Astrocyte of the cerebellum (primary cell): Measurements from ENCODE around the gene CARD8.

Source experiments
- DNase-seq: peaks from one replicate; pipeline ENCODE4 v3.0.0-alpha.2; 2011; ENCODE audit warnings: low read depth
- H3K4me3 ChIP-seq: 2 replicates; pipeline ENCODE4 v1.5.1; 2011; ENCODE audit warnings: mild to moderate bottlenecking, low read depth, low read length, moderate library complexity
- CTCF ChIP-seq: IDR thresholded peaks from 2 replicates; pipeline ENCODE4 v1.5.1; 2012; ENCODE audit warnings: low read length, low read depth, moderate library complexity, mild to moderate bottlenecking; ENCODE audit errors: missing control alignments
- in situ Hi-C: cut with HindIII; loops from 2 replicates; pipeline ENCODE4 v1.10.0; 2017; ENCODE audit warnings: low sequenced_read_pairs

CARD8 gene

GRCh38 chr19:48186015-48186414, 69.7 kb downstream of the CARD8 start:
- no peak for DNase-seq
- in situ Hi-C loops, result no loop called here
- no peak overlapping the region for H3K4me3 ChIP-seq
- no peak for TF ChIP-seq CTCF

- in situ Hi-C loops, result no loop called here
These were observed 72.4 kb downstream of the CARD8 start for GRCh38 chr19:48183356-48183755.

GRCh38 chr19:48182434-48182833, 73.3 kb downstream of the CARD8 start:
- no peak for TF ChIP-seq CTCF
- no peak for DNase-seq
- no peak overlapping the region for H3K4me3 ChIP-seq
- in situ Hi-C loops, result no loop called here

More at GRCh38 chr19:48183356-48183755, 72.4 kb downstream of the CARD8 start:
- no peak for DNase-seq
- TF ChIP-seq CTCF, result no peak
- no peak overlapping the region for H3K4me3 ChIP-seq

GRCh38 chr19:48181505-48181904, 74.2 kb downstream of the CARD8 start:
- DNase-seq, result no peak
- in situ Hi-C loops, result no loop called here
- no peak overlapping the region for H3K4me3 ChIP-seq
- TF ChIP-seq CTCF, result no peak

- in situ Hi-C loops, result no loop called here
- TF ChIP-seq CTCF, result no peak
- no peak overlapping the region for H3K4me3 ChIP-seq
These were observed 79.5 kb downstream of the CARD8 start for GRCh38 chr19:48176226-48176625.

GRCh38 chr19:48175578-48175977, 80.1 kb downstream of the CARD8 start:
- no peak for DNase-seq
- H3K4me3 ChIP-seq, result no peak overlapping the region
- TF ChIP-seq CTCF, result no peak
- in situ Hi-C loops, result no loop called here

More at GRCh38 chr19:48176226-48176625, 79.5 kb downstream of the CARD8 start:
- no peak for DNase-seq
